GM19099 (cell line): Measurements from ENCODE around the gene MFAP4.

Source experiments
- POLR2A ChIP-seq: IDR thresholded peaks from 3 replicates; pipeline ENCODE4 v1.6.1; 2011; ENCODE audit warnings: low read depth; ENCODE audit not compliant: insufficient read length; ENCODE audit errors: extremely low read depth

MFAP4 gene

DNA sequence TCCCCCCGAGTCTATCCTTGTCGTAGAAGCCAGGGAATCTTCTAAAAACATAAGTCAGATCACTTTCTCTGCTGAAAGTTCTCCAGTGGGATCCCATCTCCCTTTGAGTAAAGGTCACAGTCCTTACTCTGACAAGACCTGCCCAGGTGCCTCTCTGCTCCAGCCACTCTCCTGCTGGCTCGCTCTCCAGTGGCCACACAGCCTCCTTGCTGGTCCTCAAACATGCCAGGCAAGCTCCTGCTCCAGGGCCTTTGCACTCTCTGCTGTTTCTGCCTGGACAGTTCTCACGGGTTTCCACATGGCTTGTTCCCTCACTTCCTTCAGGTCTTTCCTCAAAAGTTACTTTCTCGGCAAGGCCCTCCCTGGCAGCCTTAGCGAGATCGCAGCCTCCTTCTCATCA, 27.8 kb downstream of the MFAP4 start:
- no peak for TF ChIP-seq POLR2A

DNA sequence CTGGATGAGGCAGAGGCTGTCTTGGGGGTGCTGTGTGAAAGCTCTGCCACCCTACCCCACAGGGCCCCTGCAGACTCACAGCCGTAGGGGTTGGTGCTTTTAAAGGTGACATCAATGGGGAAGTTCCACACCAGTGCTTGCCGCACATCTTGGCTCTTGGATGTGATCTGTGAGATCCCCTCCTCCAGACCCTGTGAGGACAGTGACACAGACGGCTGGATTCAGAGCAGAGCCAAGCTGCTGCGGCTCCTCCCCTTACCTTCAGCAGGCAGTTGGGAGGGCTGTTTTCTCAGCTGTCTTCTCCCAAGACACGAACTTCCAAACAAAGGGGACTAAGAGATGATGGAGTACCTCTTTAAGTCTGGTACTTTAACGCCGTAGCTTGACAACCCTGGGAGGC, 29.2 kb downstream of the MFAP4 start:
- TF ChIP-seq POLR2A, result no peak

DNA sequence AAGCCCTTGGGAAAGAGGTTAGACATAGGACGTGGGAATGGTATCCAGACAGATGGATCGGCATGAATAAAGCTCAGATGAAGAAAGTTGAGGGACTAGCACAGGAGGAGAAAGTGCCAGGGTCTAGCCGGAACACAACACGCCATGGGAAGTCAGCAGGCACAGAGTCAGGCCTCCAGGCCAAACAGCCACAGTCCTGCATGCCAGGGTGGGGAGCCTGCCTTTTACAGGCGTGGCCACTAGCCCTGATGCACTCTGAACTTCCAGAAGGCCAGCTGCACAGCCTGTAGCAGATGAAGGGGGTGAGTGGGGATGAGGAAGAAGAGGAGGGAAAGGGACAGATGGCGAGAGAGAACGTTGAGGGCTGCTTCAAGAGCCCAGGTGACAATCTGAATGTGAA, 29.6 kb downstream of the MFAP4 start:
- no peak for TF ChIP-seq POLR2A

DNA sequence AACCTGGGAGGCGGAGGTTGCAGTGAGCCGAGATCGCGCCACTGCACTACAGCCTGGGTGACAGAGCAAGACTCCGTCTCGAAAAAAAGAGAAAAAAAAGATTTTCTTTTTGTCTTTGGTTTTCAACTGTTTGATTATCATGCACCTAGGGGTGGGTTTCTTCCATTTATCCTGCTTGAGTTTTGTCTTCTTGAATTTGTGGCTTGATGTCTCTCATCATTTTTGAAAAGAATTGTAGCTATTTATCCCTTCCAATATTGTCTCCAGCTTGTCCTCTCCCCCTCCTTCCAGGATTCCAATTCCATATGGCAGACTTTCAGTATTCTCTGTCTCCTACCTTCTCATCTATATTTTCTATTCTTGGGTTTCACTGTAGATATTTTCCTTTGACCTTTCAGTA, 32.2 kb downstream of the MFAP4 start:
- no peak for TF ChIP-seq POLR2A

DNA sequence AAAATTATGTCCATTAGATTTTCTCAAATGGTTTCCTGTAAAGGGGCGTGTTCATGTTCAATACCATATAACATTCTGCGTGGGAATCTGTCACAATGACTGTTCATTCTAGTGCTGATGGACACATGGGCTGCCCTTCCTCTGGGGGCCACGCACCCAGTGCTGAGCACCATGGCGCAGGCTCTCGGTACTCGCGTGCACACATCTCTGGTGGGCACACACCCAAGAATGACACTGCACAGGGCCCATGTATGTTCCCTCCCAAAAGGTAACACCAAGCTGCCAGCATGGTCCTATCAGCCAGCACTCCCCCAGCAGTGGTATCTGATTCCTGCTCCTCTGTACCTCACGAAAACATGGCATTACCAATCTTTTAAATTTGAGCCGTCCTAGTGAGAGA, 38.2 kb downstream of the MFAP4 start:
- no peak for TF ChIP-seq POLR2A

DNA sequence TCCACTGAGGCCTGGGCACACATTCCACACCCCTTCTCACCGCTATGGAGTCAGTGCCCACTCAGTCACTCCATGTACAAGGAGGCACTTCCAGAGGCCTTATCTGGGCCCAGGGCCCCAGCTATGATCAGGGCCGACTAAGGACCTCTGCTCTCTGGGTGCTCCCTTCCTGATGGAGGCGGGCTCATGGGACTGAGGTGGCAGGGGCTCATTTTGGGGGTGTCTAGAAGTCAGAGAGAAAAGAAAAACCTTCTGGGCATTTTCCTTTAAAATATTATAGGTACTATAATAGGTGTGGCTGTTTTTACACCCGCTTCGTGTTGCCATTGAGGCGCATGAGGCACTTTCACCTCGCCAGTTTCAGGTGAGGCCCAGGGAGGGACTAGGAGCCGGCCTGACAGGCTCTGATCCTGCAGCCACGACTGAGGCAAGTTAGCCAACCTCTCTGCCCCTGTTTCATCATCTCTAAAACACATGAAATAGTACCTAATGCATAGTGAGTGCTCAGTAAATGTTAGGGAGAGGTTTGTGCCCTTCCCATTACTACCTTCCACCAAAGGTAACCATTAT, 38.8 kb downstream of the MFAP4 start:
- TF ChIP-seq POLR2A, result no peak

DNA sequence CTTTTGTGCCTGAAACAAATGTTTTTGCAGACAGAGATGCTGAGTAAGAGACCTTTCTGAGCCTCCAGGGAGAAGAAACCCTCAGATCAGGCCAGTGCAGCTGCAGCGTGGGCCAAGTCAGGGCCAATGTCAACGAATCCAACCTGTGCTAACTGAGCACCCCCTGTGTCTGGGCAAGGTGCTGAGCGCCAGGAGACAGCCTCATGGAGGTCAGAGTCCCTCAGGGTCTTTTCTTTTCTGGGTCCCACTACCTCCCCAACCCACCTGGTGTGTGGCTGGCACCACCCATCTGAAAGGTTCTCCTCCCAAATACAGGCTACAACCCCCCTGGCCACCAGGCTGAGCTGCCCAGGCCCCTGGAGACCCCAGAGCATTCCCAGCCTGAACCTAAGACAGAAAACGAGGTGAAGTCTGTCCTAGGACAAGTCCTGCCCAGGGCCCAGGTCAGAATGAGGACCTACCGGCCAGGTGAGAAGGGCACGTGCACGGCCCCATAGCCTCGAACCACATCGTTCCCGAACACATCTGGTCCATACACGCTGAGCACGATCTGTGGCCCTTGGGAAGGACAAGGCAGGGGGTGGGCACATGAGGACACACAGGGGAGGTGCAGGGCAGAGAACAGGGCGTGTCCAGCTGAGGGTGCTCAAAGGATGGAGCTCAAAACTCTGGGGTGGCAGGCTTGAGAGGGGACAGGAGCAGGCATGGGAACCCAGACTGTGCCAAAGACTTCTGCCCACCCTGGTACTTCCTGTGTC, 39.5 kb downstream of the MFAP4 start:
- no peak for TF ChIP-seq POLR2A

DNA sequence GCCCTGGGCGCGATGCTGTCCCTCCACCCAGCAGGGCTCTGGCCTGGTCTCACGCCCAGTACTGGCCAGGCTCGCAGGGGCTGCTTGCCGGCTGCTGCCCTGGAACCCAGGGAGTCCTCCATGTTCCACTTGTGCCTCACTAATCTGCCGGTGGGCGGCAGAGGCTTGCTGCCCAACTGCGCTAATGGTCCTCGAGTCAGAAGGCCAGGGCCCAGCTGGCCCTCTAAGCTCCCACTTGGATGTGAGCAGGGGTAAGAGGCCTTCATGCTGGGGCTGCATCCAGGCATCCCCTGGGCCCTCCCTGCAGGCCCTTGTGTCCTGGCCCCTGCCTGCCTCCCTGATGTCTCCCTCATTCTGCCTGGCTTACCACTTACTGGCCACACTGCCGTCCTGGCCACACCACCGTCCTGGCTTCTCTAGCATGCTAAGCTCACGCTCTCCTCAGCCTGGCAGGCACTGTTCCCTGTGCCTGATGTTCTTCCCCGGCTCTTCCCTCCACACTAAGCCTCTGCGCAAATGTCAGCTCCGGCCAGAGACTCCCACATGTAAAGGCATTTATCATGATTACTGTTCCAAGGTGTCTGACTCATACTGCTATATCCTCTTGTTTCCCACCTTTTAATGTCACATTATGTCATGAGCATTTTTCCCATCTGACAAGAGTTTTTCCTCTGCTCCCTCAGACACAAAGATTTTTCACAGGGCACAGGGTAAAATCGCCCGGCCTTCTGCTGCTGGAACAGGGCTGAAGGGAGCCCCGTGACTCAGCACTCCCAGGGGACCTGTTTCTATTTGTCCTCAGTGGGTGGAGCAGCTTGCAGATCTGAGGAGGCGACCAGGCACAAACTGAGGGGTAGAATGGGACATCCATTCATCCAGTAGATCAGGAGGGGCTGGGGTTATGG, 40.4 kb downstream of the MFAP4 start:
- TF ChIP-seq POLR2A, result no peak

DNA sequence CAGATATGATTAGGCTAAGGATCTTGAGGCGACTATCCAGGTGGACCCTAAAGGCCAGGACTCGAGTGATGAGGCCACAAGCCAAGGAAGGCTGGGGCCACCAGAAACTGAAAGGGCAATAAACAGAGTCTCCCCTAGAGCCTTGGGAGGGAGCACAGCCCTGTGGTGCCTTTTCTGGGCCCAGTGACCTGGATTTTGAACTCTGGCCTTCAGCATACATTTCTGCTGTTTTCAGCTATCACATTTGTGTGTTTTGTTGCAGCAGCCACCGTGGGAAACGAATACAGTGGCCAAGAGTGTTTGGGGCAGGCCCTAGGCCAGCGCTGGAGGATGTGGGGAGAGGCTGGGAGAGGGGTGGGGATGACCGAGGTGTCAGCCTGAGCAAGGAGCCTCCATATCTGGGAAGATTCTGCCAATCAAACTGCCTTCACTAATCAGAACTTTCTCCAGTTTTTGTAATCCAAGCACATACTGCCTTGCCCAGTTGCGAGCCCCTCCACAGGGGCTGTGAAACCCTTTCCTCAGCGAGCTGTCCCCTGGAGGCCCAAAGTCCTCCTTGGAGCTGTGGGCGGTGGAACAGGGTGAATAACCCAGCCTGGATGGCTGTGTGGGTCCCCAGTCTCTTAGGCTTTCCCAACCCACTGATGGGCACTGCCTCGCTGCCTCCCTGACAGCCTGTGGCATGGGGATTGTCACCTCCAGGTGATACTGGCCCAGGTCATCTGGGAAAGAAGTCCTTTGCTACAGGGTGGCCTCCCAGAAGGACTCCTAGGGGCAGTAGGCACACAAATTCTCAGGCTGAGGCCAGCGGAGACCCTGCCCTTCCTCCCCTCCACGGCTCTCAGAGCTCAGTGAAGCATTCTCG, 41.3 kb downstream of the MFAP4 start:
- TF ChIP-seq POLR2A, result no peak

DNA sequence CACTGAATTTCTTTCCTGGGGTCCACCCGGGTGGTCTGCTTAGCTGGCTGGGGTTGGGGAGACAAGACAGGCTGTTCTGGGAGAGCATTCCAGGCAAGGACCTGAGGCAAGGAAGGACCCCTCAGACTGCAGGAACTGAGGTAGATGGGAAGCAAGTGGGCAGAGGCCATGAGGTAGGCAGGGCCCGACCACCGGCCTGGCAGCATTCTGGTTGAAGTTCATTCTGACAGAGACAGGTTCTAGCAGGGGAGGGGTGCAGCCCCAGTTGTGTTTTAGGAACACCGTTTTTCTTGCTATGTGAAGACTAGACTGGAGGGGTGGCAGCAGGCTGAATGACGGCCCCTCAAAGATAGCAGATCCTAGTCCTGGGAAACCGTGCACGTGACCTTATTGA, 41.9 kb downstream of the MFAP4 start:
- no peak for TF ChIP-seq POLR2A

DNA sequence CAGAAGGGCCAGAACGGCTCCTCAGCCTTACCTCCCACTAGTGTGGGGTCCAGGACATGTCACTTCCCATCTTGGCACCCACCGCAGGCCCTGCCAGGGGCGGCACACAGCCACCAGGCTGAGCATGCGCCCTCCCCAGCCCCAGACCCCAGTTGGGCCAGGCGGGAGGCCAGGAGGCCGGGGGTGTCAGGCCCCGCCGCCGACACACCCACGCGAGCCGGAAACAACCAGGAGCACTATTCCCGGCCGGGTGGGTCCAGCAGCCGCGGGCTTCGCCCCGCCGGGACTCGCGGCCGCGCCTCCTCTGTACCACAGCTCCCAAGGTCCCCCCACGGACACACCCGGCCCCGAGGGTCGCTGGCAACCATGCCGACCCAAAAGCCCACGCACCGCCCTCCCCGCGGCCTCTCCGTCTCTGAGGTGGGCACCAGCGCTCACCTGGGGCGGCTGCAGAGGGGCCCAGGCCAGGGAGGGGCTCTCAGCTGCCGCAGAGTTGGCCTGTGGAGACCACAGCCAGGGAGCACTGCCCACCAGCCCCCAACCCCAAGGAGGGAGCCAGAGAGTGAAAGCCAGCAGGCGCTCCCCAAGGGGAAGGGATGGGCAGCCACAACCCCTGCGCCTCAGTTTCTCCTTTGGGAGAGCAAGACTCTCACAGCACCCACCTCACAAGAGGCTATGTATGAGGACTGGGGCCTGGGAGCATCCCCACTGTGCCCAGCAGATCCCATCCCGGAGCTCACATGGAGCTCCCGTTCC, 42.5 kb downstream of the MFAP4 start:
- no peak for TF ChIP-seq POLR2A

DNA sequence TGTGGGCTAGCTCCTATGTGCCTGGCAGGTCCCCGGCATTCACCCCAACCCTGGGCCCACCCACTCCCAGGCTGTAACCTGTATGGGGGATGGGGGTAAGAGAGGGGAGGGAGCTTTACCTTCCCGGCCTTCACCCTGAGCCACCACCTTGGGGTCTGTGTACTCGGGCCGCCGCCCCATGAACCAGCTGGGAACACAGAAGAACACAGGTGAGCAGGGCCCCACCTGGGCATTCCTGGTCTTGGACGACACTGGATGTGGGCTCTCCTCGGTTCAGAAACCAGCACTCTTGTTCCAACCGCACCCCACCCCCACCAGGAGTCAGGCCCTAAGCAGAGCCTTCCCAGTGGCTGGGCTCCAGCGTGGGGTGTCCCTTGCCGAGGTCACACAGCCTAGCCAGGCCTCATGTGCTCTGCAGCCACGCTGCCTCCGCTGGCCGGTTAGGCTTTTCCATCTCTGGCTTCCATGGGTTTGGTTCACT, 43.3 kb downstream of the MFAP4 start:
- no peak for TF ChIP-seq POLR2A

DNA sequence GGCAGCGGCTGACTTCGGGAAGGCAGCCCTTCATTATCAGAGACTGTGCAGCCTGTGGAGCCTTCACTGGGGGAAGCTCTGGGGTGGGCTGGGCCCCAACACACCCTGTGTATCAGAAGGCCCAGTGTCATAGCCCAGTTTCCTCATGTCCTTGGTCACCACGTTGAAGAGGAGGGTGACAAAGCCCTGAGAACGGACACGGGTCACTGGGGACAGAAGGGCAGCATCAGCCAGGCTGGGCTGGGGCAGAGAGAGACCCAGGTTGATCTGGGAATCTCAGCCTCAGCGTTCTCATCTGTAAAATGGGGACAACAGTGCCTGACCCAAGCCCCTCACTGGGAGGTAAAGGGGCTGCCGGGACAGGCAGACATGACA, 43.7 kb downstream of the MFAP4 start:
- no peak for TF ChIP-seq POLR2A

DNA sequence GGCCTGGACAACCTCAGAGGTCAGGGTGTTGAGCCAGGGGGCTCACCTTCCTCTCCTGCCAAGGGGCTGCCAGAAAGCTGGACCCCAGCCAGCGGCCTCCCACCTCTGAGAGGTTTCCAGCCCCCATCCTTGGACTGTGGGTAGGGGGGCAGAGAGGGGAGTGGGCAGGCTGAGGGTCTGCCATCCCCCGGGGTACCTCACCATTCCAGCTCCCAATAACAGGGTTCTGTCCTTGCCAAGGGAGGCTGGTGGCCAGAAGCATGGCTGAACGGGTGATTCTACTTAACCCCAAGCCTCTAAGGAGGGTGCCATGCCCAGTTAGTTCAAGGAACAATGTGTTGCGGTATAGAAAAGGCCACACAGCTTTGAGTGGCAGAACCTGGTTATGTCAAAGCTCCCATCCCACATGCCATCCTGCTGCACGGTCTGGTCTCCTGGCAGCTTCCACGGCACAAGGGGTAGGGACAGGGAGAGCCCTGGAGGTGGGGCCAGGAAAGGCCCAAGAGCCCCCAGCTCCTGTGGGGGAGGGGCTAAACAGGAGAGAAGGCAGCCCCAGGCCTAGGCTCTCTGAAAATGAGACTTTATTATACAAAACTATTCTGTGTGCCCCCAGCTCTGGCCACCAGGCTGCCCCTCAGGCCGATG, 44.3 kb downstream of the MFAP4 start:
- TF ChIP-seq POLR2A, result no peak
